Measurements from ENCODE around the gene PRELID3B.

Gene PRELID3B

GRCh38 chr20:58988565-58988882 is 54.1 kb downstream of the PRELID3B start:
- DNase-seq (ENCODE audit: low read depth in 1 of 2, low spot score in 1 of 2): no peak
- H3K27ac ChIP-seq (replicated peaks): no peak overlapping the region
- TF ChIP-seq CTCF (IDR thresholded peaks at IDR 0.05; ENCODE audit: insufficient read depth, low read length) (no peak), POLR2AphosphoS5 (IDR thresholded peaks at IDR 0.05; ENCODE audit: low read depth) (no peak), GABPA (IDR thresholded peaks at IDR 0.05; ENCODE audit: low read depth) (no peak), SPI1 (IDR thresholded peaks at IDR 0.05; ENCODE audit: borderline replicate concordance, low read depth) (no peak)
- TF ChIP-seq, protein P1, sequence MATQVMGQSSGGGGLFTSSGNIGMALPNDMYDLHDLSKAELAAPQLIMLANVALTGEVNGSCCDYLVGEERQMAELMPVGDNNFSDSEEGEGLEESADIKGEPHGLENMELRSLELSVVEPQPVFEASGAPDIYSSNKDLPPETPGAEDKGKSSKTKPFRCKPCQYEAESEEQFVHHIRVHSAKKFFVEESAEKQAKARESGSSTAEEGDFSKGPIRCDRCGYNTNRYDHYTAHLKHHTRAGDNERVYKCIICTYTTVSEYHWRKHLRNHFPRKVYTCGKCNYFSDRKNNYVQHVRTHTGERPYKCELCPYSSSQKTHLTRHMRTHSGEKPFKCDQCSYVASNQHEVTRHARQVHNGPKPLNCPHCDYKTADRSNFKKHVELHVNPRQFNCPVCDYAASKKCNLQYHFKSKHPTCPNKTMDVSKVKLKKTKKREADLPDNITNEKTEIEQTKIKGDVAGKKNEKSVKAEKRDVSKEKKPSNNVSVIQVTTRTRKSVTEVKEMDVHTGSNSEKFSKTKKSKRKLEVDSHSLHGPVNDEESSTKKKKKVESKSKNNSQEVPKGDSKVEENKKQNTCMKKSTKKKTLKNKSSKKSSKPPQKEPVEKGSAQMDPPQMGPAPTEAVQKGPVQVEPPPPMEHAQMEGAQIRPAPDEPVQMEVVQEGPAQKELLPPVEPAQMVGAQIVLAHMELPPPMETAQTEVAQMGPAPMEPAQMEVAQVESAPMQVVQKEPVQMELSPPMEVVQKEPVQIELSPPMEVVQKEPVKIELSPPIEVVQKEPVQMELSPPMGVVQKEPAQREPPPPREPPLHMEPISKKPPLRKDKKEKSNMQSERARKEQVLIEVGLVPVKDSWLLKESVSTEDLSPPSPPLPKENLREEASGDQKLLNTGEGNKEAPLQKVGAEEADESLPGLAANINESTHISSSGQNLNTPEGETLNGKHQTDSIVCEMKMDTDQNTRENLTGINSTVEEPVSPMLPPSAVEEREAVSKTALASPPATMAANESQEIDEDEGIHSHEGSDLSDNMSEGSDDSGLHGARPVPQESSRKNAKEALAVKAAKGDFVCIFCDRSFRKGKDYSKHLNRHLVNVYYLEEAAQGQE (IDR thresholded peaks at IDR 0.05; ENCODE audit: insufficient replicate concordance, low read depth): no peak
- H3K27me3 ChIP-seq (ENCODE audit: insufficient read depth, poor library complexity, severe bottlenecking): no peaks in the 10 kb centered on the region
- H3K4me3 ChIP-seq (replicated peaks; ENCODE audit: insufficient read depth, low read length): no peak overlapping the region

- H3K4me3 ChIP-seq (replicated peaks; ENCODE audit: insufficient read depth, low read length): no peak overlapping the region
- H3K27ac ChIP-seq (replicated peaks): no peak overlapping the region
- H3K27me3 ChIP-seq (ENCODE audit: insufficient read depth, poor library complexity, severe bottlenecking): no peaks in the 10 kb centered on the region
- TF ChIP-seq SPI1 (IDR thresholded peaks at IDR 0.05; ENCODE audit: borderline replicate concordance, low read depth): no peak
- TF ChIP-seq GABPA (IDR thresholded peaks at IDR 0.05; ENCODE audit: low read depth): no peak
- TF ChIP-seq CTCF (IDR thresholded peaks at IDR 0.05; ENCODE audit: insufficient read depth, low read length): no peak
- TF ChIP-seq, protein P1 (IDR thresholded peaks at IDR 0.05; ENCODE audit: insufficient replicate concordance, low read depth): no peak
- TF ChIP-seq POLR2AphosphoS5 (IDR thresholded peaks at IDR 0.05; ENCODE audit: low read depth): no peak
- DNase-seq (ENCODE audit: low read depth in 1 of 2, low spot score in 1 of 2): no peak
Observed at GRCh38 chr20:58987790-58988564, 54.6 kb downstream of the PRELID3B start.

- no peak for TF ChIP-seq SPI1 (IDR thresholded peaks at IDR 0.05; ENCODE audit: borderline replicate concordance, low read depth)
- no peak for TF ChIP-seq POLR2AphosphoS5 (IDR thresholded peaks at IDR 0.05; ENCODE audit: low read depth)
- TF ChIP-seq GABPA (IDR thresholded peaks at IDR 0.05; ENCODE audit: low read depth): no peak
- TF ChIP-seq CTCF (IDR thresholded peaks at IDR 0.05; ENCODE audit: insufficient read depth, low read length): no peak
- TF ChIP-seq, protein P1 (IDR thresholded peaks at IDR 0.05; ENCODE audit: insufficient replicate concordance, low read depth): no peak
- no peak overlapping the region for H3K4me3 ChIP-seq (replicated peaks; ENCODE audit: insufficient read depth, low read length)
- DNase-seq (ENCODE audit: low read depth in 1 of 2, low spot score in 1 of 2): no peak
- H3K27me3 ChIP-seq (ENCODE audit: insufficient read depth, poor library complexity, severe bottlenecking): no peaks in the 10 kb centered on the region
- H3K27ac ChIP-seq (replicated peaks): no peak overlapping the region
Observed at GRCh38 chr20:58986968-58987517, 55.5 kb downstream of the PRELID3B start.

Data from HL-60 (cell line).